Gastrocnemius medialis (tissue), 4 donors: Measurements from ENCODE around the gene AQP5. TPM values are rescaled to one million over a fixed set of nuclear protein-coding genes. Genes with fewer than 3 reads are reported as not detected.

Source experiments
- ATAC-seq, 2 donors: fragments of 150-250 bp; one replicate each; pipeline ENCODE4 v1.9.1; 2016
- DNase-seq, 2 donors: peaks; one replicate each; pipeline ENCODE4 v3.0.0-alpha.2; 2019
- H3K27ac ChIP-seq, 4 donors: fragments of 200-600 bp; sonication (generic); 1 replicate in 1 of 4; 2 replicates in 3 of 4; pipeline ENCODE4 v1.5.1; 2016 to 2018; ENCODE audit warnings: mild to moderate bottlenecking in 2 of 4, moderate library complexity in 1 of 4
- H3K27me3 ChIP-seq, 3 donors: fragments of 200-600 bp; sonication (generic) in 2 of 3; 1 replicate in 1 of 3; 2 replicates in 2 of 3; pipeline versions ENCODE4 v1.5.1 to v1.6.0; 2016 to 2019; ENCODE audit warnings: mild to moderate bottlenecking in 1 of 3, moderate library complexity in 1 of 3
- H3K36me3 ChIP-seq, 2 donors: fragments of 200-600 bp; sonication (generic) in 1 of 2; one replicate each; pipeline ENCODE4 v1.5.1; 2017 to 2018
- H3K4me1 ChIP-seq, 2 donors: fragments of 200-600 bp; sonication (generic) in 1 of 2; one replicate each; pipeline ENCODE4 v1.5.1; 2016 to 2017; ENCODE audit warnings: mild to moderate bottlenecking in 2 of 2
- H3K4me3 ChIP-seq, 4 donors: fragments of 200-600 bp; sonication (generic) in 3 of 4; 1 replicate in 1 of 4; 2 replicates in 3 of 4; pipeline ENCODE4 v1.5.1; 2016 to 2019; ENCODE audit warnings: mild to moderate bottlenecking in 2 of 4
- H3K9me3 ChIP-seq, 3 donors: fragments of 200-600 bp; sonication (generic) in 2 of 3; 1 replicate in 1 of 3; 2 replicates in 2 of 3; pipeline ENCODE4 v1.5.1; 2016 to 2019
- POLR2A ChIP-seq, 2 donors: fragments of 450-650 bp; IDR thresholded peaks; one replicate each; pipeline ENCODE4 v1.6.1; 2017; ENCODE audit warnings: antibody characterized with exemption in 2 of 2, mild to moderate bottlenecking in 2 of 2, moderate library complexity in 2 of 2
- in situ Hi-C, 4 donors: fragments of 200-750 bp; cut with MboI; loops; one replicate each; pipeline versions ENCODE4 v1.15.0 to v1.8.0; 2017; ENCODE audit warnings: low sequenced_read_pairs in 4 of 4
- intact Hi-C: fragments of 100-400 bp; cut with DNase I; formaldehyde crosslinking; loops from one replicate; pipeline ENCODE4 v1.15.1; 2023; ENCODE audit warnings: low total_unique reads
- total RNA-seq, 4 donors: library from RNA; depleted of rRNA; stranded (reverse); fragments of >200 nt; gene quantifications; one replicate each; pipeline versions ENCODE4 v1.1.0 to v1.2.3, GENCODE V29; 2016
- TF ChIP-seq, protein P1 (sequence below), 5 experiments: fragments of 450-650 bp in 3 of 5; fragments of 200-600 bp in 2 of 5; sonication (generic) in 2 of 5; IDR thresholded peaks in 4 of 5; conservative IDR thresholded peaks in 1 of 5; 1 replicate in 4 of 5; 2 replicates in 1 of 5; pipeline ENCODE4 v1.5.1; 2016 to 2019; ENCODE audit warnings: antibody characterized with exemption in 5 of 5, mild to moderate bottlenecking in 3 of 5, moderate library complexity in 3 of 5

Gene AQP5
- total RNA-seq, 4 donors from 2014 or later, result not detected

DNA sequence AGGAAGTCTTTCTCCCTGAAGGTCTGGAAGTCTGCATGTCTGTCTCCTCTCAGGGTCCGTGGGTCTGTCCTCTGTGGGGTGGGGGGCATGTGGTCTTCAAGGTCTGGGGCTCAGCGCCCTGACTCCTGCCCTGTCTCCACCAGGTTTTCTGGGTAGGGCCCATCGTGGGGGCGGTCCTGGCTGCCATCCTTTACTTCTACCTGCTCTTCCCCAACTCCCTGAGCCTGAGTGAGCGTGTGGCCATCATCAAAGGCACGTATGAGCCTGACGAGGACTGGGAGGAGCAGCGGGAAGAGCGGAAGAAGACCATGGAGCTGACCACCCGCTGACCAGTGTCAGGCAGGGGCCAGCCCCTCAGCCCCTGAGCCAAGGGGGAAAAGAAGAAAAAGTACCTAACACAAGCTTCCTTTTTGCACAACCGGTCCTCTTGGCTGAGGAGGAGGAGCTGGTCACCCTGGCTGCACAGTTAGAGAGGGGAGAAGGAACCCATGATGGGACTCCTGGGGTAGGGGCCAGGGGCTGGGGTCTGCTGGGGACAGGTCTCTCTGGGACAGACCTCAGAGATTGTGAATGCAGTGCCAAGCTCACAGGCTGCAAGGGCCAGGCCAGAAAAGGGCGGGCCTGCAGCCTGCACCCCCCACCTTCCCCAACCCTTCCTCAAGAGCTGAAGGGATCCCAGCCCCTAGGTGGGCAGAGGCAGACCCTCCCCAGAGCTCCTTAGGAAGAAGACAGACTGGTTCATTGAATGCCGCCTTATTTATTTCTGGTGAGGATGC is 3.4 kb downstream of the AQP5 start:
- Histone ChIP-seq H3K4me3 (no peak overlapping the region), H3K9me3 (no peaks in the 10 kb centered on the region), H3K27me3 (peaks cover 14 to 35% (median 34%) of the 10 kb centered on the region in 3 donors), H3K27ac (no peak overlapping the region), H3K4me1 (peaks cover 0 to 5% of the 10 kb centered on the region in 2 donors), H3K36me3 (no peaks in the 10 kb centered on the region)
- DNase-seq (no peak), ATAC-seq (no peak)
- no peak for TF ChIP-seq POLR2A (IDR thresholded peaks at IDR 0.05)
- TF ChIP-seq, protein P1, sequence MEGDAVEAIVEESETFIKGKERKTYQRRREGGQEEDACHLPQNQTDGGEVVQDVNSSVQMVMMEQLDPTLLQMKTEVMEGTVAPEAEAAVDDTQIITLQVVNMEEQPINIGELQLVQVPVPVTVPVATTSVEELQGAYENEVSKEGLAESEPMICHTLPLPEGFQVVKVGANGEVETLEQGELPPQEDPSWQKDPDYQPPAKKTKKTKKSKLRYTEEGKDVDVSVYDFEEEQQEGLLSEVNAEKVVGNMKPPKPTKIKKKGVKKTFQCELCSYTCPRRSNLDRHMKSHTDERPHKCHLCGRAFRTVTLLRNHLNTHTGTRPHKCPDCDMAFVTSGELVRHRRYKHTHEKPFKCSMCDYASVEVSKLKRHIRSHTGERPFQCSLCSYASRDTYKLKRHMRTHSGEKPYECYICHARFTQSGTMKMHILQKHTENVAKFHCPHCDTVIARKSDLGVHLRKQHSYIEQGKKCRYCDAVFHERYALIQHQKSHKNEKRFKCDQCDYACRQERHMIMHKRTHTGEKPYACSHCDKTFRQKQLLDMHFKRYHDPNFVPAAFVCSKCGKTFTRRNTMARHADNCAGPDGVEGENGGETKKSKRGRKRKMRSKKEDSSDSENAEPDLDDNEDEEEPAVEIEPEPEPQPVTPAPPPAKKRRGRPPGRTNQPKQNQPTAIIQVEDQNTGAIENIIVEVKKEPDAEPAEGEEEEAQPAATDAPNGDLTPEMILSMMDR (IDR thresholded peaks at IDR 0.05 in 4 of 5, conservative IDR thresholded peaks at IDR 0.05 in 1 of 5), result no peak
- intact Hi-C loops, result loop anchor here (5.0 to 10.0 kb wide), 2 partner anchors 100 to 207 kb away; no protein-coding TSS in a partner anchor
- in situ Hi-C loops, result no loop called here

DNA sequence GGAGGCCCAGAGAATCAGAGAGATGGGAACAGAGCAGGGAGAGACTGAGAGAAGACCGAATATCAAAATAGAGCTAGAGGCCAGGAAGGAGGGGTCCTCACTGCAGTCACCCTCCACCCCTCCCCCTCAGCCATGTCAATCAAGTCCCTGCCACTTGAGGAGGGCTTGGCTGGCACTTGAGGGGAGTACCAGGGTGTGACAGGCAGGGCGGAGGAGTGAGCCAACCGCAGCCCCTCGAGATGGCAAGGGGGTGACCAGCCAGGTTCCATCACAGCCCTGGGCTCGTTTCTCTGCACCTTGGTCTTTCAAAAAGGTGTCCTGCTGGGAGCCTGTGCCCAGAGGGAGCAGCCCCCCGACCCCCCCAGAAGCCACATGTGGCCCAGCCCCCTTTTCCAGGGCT is 4.2 kb downstream of the AQP5 start:
- intact Hi-C loops (loop anchor here (2.0 to 10.0 kb wide), 3 partner anchors 91 to 206 kb away; partner anchors contain the start of gene ASIC1), in situ Hi-C loops (no loop called here)
- no peak for TF ChIP-seq POLR2A (IDR thresholded peaks at IDR 0.05)
- TF ChIP-seq, protein P1 (IDR thresholded peaks at IDR 0.05 in 4 of 5, conservative IDR thresholded peaks at IDR 0.05 in 1 of 5), result no peak
- peaks cover 6 to 30% (median 27%) of the 10 kb centered on the region in 3 donors for H3K27me3 ChIP-seq
- no peak overlapping the region for H3K4me3 ChIP-seq
- H3K27ac ChIP-seq, result no peak overlapping the region
- H3K36me3 ChIP-seq, result no peaks in the 10 kb centered on the region
- ATAC-seq (no peak), DNase-seq (no peak)
- peaks cover 0 to 5% of the 10 kb centered on the region in 2 donors for H3K4me1 ChIP-seq
- H3K9me3 ChIP-seq, result no peaks in the 10 kb centered on the region

DNA sequence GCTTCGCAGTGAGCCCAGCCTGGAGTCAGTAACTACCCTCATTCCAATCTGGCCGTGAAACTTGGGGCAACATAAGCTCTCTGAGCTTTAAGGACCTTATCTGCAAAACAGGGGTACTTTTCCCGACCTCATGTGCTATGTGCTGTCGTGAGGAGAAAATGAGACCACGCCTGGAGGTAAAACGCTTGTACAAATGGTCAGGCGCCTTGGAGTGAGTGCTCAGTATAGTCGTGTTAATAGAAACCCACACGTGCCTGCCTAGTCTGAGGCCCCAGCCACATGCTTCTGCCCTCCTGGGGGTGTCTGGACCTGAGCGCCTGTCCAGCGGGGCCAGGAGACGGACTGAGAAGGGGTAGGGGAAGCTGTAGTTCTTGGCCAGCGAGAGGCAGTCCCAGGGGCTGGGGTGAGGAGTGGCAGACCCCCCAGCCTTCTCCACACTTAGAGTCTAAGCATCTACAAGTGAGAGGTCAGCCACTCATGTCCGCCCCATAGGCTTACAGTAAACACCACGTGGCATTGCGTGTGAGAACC is 4.9 kb downstream of the AQP5 start:
- ATAC-seq, result no peak
- in situ Hi-C loops, result no loop called here
- peaks cover 4 to 25% (median 21%) of the 10 kb centered on the region in 3 donors for H3K27me3 ChIP-seq

DNA sequence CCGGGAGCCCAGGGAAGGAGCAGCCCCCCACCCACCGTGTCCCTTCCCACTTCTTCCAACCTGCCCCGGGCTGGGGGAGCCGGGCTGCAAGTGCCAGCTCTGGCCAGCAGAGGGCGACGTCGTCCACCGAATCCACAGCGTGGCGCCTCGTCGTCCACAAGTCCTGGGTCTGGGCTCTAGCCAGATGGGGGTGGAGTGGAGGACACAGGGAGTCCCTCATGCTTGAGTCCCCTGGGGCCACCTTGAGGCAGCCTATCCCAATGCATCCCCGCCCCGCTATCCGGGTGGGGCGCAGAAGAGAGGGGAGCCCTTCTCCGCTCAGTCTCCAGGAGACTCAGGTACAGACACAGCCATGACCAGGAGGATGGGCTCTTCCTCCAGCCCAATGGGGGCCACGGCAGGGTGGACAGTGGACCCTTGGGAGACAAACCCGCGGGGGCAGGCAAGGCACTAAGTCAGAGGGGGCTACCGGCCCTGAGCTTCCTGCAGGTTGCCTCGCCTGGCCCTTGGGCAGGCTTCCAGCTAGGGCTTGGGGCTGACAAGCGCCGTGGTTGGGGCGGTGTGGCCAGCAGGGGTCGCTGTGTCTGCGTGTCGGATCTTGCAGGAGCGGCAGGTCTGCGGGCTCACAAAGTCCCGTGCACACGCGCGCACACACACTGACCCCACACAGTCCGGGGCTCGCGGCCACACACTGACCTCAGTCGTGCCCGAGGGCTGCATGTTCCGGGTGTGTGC is 5.5 kb downstream of the AQP5 start:
- Histone ChIP-seq H3K36me3 (no peaks in the 10 kb centered on the region), H3K4me1 (peaks cover 0 to 5% of the 10 kb centered on the region in 2 donors), H3K27me3 (peaks cover 4 to 22% (median 17%) of the 10 kb centered on the region in 3 donors), H3K4me3 (peak overlapping the region; percentile 36 to 50 (median 40)), H3K27ac (no peak overlapping the region), H3K9me3 (no peaks in the 10 kb centered on the region)
- DNase-seq, result peak; percentile 48 to 64
- TF ChIP-seq, protein P1 (IDR thresholded peaks at IDR 0.05 in 4 of 5, conservative IDR thresholded peaks at IDR 0.05 in 1 of 5), result peak; percentile 66 to 91 (median 88)
- TF ChIP-seq POLR2A (IDR thresholded peaks at IDR 0.05), result no peak
- in situ Hi-C loops, result no loop called here
- intact Hi-C loops, result loop anchor here (2.0 to 10.0 kb wide), 3 partner anchors 90 to 205 kb away; partner anchors contain the start of gene ASIC1
- ATAC-seq, result peak; percentile 76 to 86

More for the DNA sequence above, 4.9 kb downstream of the AQP5 start:
- Histone ChIP-seq H3K9me3 (no peaks in the 10 kb centered on the region), H3K36me3 (no peaks in the 10 kb centered on the region), H3K4me3 (no peak overlapping the region), H3K27ac (no peak overlapping the region), H3K4me1 (peaks cover 0 to 5% of the 10 kb centered on the region in 2 donors)
- DNase-seq, result no peak
- intact Hi-C loops, result loop anchor here (2.0 to 10.0 kb wide), 3 partner anchors 90 to 206 kb away; partner anchors contain the start of gene ASIC1
- TF ChIP-seq POLR2A (IDR thresholded peaks at IDR 0.05), result no peak
- TF ChIP-seq, protein P1 (IDR thresholded peaks at IDR 0.05 in 4 of 5, conservative IDR thresholded peaks at IDR 0.05 in 1 of 5), result no peak
